Measurements from ENCODE around the gene PCSK2.

- TF ChIP-seq CTCF (IDR thresholded peaks at IDR 0.05; ENCODE audit: low read length) (peak; percentile 93), EZH2 (optimal IDR thresholded peaks at IDR 0.05; ENCODE audit: low read depth, low read length) (no peak)
Observed at GRCh38 chr20:17431621-17432364, 205.0 kb downstream of the PCSK2 start.
